Measurements from ENCODE around the gene CDH23. TPM values are rescaled to one million over a fixed set of nuclear protein-coding genes. Genes with fewer than 3 reads are reported as not detected.
"Not testable (repeated sequence)": the region's sequence is repeated elsewhere in the genome, so short reads cannot be mapped to it uniquely, and the experiment has no call there.

The CDH23 gene
- polyA plus RNA-seq, 1 donor: 0.90 TPM

GRCh38 chr10:71840958-71841335, 444.2 kb downstream of the CDH23 start:
- DNase-seq: no peak

- no peak for DNase-seq
These were observed 445.7 kb downstream of the CDH23 start for GRCh38 chr10:71842422-71842821.

GRCh38 chr10:71842856-71843686, 446.4 kb downstream of the CDH23 start:
- no peak for DNase-seq

- DNase-seq: no peak
These were observed 447.4 kb downstream of the CDH23 start for GRCh38 chr10:71844084-71844483.

- no peak for DNase-seq
These were observed 448.0 kb downstream of the CDH23 start for GRCh38 chr10:71844695-71845094.

- DNase-seq: no peak
These were observed 449.0 kb downstream of the CDH23 start for GRCh38 chr10:71845410-71846405.

GRCh38 chr10:71846816-71847215, 450.1 kb downstream of the CDH23 start:
- DNase-seq: no peak

- no peak for DNase-seq
These were observed 450.7 kb downstream of the CDH23 start for GRCh38 chr10:71847418-71847817.

- DNase-seq: no peak
These were observed 451.9 kb downstream of the CDH23 start for GRCh38 chr10:71848325-71849275.

GRCh38 chr10:71849461-71849908, 452.8 kb downstream of the CDH23 start:
- DNase-seq: no peak

GRCh38 chr10:71850021-71850742, 453.5 kb downstream of the CDH23 start:
- no peak for DNase-seq

- peak; percentile 97 for DNase-seq
These were observed 454.2 kb downstream of the CDH23 start, which contains the start of gene PSAP for GRCh38 chr10:71850743-71851464. Gene PSAP (minus strand): TSS chr10:71851251. CDS start chr10:71851221, 30 bp downstream.

GRCh38 chr10:71851465-71852095, 454.9 kb downstream of the CDH23 start:
- not testable (repeated sequence) for DNase-seq

- no peak for DNase-seq
These were observed 455.7 kb downstream of the CDH23 start for GRCh38 chr10:71852355-71852937.

GRCh38 chr10:71854031-71854430, 457.3 kb downstream of the CDH23 start:
- DNase-seq: no peak

- no peak for DNase-seq
These were observed 459.9 kb downstream of the CDH23 start for GRCh38 chr10:71856619-71857018.

GRCh38 chr10:71857934-71858890, 461.5 kb downstream of the CDH23 start:
- no peak for DNase-seq

Measured in left kidney (tissue), 2 donors.